UCSD-AML1 (cell line): ENCODE measurements around the gene PALB2.

Experiments used
- DNase-seq: peaks from one replicate; lab custom pipeline; 2025; ENCODE audit not compliant: unreplicated experiment; lab: John Stamatoyannopoulos, UW

PALB2 gene

DNA sequence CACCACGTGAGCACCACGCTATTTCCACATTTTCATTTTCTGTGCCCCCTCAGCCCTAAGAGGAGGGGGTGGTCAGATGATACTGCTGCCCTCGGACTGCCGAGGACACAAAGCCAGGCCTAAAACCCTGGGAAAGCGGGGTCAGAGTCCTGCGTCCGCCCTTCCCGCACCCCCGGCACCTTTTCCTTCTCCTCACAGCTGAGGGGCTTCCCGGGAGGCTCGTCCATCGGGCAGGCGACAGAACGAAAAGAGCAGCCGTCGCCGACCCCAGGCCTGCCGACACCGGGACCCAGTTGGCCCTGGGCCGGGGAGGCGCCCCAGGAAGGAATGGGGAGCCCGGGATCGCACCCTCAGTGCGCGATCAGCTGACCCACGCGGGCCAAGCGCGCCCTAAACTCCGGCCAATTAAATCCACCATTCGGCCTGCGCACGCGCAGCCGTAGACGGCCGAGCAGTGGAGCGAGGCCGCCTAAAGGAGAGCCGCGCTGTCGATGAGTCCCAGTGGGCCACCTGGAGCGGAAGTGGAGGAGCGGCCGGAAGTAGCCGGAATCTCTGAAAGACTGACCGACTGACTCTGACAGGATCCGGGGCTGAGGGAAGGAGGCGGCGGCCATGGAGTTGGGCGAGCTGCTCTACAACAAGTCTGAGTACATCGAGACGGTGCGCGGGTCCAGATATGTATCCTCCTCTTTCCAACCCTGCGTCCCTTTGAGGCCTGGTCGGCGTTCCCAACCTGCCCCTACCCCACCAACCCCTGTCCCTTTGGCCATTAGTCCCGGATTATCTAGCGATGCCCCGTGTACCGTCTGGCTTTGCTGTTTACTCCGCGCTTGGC lies at the start of gene PALB2, which contains the start of gene DCTN5:
Gene PALB2 (minus strand): TSS at position 380 of the 835 bp plus-strand sequence. CDS start 153 bp downstream, at position 227.
Gene DCTN5 (plus strand): TSS at position 536 of the 835 bp plus-strand sequence. CDS start 77 bp downstream, at position 613.
- peak; percentile 94 for DNase-seq

DNA sequence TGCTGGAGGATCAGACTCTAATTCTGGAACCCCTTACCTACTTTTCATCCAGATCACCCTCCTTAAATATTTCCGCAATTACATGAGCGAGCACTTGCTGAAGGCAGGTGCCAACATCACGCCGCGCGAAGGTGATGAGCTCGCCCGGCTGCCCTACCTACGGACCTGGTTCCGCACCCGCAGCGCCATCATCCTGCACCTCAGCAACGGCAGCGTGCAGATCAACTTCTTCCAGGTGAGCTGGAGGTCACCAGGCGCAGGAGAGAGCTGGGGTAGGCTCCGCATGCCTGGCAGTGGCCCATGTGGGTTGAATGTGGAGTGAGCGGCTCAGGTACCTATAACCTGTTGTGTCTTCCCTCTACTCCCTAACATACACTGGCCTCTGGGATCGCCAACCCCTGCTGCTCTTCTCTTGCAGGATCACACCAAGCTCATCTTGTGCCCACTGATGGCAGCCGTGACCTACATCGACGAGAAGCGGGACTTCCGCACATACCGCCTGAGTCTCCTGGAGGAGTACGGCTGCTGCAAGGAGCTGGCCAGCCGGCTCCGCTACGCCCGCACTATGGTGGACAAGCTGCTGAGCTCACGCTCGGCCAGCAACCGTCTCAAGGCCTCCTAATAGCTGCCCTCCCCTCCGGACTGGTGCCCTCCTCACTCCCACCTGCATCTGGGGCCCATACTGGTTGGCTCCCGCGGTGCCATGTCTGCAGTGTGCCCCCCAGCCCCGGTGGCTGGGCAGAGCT lies 48.5 kb upstream of the PALB2 start:
- no peak for DNase-seq

DNA sequence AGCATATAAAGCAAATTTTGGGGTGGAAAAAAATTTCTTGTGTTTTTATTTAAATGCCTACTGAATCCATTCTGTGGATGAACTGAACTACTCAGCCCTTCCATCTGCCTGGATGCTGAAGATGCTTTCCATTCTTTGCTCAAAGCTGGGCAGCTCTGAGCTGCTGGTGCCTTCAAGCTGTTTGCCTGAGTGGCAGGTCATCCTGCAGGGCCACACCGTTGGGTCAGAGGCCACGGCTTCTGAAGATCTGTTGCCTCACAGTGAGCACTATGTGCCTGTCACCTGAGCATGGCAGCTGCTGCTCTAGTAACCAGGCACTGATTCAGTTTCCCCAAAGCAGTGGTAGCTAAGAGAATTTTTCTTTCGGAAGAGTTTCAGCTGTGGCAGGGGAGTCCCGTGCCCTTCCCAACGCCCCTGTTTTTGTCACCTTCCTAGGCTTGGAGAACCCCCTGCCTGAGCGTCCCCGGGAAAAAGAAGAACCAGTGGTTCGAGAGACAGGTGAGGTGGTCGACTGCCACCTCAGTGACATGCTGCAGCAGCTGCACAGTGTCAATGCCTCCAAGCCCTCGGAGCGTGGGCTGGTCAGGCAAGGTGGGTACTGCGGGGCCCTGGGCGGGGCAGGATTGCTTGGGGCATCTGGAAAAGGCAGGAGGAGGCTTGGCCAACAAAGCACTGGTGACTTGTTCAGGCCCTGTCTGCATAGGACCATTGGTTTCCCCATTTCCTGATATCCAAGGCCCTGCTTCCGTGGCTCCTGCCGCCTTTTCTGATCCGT lies 46.1 kb upstream of the PALB2 start:
- DNase-seq = no peak

DNA sequence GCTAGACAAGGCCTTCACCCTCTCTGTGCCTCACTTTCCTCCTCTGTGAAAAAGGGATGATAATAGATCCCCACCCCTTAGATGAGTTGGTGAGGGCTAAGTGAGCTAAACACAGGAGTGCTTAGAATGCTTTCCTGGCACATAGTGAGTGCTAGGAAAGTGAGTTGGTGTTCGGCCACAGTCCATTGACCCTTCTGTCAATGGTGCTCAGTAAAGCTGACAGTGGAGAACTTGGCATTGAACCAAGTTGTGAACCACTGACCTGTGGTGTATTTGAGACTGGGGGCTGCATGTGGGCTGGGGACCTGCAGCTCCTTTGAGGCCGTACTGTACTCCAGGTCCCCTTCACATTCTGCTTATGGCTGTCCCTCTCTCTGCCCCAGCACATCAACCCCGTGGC lies 42.4 kb upstream of the PALB2 start:
- DNase-seq = no peak

DNA sequence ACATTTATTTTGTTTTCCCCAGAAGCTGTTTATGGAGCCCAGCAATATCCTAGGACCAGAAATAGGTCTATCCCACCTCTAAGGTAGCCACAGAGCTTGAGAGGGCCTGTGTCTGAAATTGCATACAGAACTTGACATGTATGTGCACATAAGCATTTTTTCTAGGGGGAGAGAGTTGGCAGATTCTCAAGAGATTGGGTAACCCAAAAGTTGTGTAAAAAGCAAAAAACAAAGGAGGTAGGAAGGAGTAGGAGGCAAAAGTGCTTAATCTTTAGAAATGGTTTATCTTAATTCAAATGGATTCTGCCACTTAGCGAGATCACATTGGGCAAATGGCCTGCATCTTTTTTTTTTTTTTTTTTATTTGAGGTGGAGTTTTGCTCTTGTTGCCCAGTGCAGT lies 41.1 kb upstream of the PALB2 start:
- DNase-seq = no peak

DNA sequence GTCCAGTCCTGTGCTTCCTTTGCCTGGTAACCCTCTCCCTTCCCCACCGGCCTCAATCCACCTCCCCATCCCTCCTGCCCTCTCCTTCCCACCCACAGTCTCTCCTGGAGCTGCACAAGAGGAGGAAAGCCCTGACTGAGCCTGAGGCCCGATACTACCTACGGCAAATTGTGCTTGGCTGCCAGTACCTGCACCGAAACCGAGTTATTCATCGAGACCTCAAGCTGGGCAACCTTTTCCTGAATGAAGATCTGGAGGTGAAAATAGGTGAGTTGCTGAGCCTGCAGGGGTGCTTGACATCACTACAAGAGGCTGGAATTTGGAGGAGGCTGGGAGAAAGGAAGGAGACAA lies 38.9 kb upstream of the PALB2 start:
- no peak for DNase-seq

DNA sequence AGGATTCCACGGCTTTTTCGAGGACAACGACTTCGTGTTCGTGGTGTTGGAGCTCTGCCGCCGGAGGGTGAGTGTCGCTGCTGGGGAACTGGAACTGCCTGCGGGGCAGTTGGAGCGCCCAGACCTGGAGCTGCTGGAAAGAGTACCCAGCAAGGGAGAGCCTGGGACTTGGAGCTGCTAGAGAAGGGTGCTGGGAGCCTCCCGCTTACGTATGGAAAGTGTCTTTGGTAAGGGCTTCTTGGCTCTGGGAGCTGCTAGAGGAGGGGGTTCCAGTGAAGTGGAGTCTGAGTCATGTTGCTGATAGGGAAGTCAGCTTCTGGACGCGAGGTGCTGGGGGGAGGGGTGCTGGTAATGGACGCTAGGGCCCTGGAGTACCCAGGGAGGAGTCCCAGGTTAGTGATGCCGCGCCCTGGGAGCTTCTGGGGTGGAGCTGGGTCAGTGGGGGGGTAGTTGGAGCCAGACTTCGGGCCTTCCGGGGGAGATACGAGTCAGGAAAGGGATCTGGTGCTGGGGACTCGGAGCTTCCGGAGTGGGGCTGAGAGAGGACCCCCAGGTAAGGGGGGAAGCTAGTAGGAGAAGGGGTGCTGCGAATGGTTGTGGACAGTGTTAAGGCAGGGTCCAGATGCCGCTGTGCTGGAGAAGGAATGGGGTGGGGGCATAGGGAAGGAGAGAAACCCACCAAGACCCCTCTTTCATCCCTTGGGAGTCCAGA lies 38.3 kb upstream of the PALB2 start:
- DNase-seq = peak; percentile 44

DNA sequence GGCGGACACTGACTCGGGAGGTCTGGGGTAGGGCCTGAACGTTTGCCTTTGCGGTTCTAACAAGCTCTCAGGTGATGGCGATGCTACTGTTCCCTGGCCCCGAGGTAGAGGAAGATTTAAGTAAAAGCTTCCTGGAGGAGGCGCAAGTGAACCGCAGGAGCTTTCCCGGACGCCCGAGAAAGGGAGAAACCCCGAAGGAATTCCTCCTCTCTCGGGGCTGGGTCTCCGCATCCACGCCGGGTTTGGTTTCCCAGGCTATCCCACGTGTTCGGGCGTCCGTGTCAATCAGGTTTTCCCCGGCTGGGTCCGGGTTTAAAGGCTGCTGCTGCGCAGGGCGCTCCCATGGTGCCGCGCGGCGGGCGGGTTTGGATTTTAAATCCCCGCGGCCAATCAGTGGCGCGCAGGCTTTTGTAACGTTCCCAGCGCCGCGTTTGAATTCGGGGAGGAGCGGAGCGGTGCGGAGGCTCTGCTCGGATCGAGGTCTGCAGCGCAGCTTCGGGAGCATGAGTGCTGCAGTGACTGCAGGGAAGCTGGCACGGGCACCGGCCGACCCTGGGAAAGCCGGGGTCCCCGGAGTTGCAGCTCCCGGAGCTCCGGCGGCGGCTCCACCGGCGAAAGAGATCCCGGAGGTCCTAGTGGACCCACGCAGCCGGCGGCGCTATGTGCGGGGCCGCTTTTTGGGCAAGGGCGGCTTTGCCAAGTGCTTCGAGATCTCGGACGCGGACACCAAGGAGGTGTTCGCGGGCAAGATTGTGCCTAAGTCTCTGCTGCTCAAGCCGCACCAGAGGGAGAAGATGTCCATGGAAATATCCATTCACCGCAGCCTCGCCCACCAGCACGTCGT lies 37.5 kb upstream of the PALB2 start, which contains the start of gene PLK1:
Gene PLK1 (plus strand): TSS at position 460 of the 844 bp plus-strand sequence. CDS start 44 bp downstream, at position 504.
- DNase-seq = peak; percentile 79

DNA sequence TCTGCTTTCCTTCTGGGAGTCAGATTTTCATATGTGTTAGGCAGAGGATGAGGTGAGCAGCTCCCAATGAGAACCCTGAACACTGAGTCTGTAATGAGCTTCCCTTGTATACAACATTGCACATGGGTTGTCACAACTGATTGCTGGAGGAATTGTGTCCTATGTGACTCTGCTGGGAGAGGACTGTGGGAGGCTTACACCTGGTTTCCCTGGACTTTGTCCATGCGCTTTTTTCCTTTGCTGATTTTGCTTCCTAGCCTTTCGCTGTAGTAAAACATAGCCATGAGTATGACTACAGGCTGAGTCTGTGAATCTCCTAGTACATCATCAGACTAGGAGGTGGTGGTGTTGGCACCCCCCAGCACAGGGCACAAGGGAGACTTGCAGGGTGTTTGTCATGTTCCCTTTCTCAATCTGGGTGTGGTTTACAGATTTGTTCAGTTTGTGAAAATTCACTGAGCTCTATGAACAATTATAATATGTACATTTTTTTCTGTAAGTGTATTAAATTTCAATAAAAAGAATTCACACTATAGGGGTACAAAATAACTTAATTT lies 35.9 kb upstream of the PALB2 start:
- DNase-seq = no peak

DNA sequence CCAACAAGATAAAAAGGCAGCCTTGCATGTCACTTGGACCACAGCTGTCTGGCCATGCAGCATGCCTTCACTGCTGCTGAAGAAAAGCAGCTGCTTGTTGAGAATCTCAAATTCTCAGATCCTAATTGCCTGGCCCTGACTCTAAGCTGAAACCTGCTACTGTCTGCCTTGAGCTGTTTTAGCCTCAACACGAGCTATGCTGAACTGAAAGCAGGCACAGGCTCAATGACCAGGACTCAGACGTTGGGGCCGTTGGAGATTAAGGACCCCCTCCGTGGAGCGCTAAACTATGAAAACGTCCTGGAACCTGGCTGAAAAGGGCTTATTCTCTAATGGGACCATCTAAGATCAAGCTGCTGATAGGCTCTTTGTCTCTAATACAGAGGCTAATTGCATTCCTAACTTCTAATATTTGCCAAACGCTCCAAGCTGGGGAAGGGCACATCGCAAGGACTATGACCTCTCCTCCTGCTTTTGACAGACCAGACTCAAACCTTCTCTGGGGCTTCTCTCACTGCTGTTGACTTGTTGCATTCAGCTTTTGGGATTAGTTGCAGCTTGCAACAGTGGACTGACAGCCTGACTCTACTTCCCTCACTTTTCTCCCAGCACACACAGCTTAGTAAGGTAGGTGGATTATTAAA lies 33.0 kb upstream of the PALB2 start:
- no peak for DNase-seq

DNA sequence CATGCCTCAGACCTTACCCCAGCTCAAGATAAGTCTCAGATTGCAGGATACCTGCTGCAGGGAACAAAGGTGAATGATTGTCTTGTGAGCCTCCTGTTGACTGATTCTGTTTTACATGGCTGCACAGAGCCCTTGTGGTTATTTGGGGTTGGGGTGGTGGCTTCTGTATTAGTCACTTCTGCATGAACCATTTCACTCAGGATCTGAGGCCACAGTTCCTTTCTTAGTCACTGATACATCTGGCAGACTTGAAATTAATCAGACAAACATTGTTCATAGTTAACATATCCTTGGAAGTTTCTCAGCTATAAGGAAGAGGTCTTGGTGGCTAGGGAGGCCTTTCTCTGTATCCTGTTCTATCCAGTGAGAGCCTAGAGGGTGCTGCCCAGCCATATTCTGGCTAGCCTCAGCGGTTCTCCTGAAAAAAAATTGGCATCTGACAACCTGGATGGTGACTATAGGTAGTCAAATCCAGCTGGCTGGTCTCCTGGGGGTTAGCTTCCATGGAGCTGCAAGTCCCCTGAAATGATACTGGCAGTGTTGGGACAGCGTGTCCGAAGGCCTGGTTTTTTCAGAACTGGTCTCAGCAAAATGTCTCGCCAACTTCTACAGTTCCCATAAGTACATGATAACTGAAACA lies 29.1 kb upstream of the PALB2 start:
- no peak for DNase-seq

DNA sequence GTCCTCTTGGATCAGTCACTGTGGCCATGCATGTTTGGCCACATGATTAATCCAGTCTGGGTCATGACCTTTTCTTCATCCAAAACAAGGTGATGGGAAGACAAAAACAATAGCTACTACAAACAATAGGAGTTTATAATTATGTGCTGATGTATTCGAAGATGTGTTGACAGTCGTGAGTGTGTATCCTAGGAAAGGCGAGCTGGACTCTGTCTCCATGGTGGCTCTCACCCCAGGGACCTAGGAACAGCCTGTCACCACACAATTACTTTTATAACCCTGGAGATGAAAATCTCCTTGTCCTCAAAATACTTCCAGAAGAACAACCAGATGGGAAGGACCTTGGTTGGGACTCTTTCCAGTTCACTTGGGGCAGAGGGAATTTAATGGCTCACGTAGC lies 27.8 kb upstream of the PALB2 start:
- DNase-seq = no peak

DNA sequence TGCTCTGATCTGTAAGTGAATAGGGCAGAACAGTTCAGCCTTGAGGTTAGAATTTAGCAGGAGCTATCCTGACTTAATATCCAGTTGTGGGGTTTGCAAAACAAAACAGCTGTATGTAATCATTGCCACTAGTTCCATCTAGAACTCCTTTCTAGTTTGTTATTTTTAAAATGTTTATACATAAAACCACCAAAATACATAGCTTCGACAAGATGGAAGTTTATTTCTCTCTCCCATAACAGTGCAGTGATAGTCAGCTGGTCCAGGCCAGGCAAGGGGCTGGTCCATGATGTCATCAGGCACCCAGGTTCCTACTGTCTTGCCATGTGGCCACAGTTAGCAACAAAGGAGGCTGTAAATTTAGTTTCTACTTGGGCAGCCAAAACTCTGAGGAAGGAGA lies 27.1 kb upstream of the PALB2 start:
- DNase-seq = no peak

DNA sequence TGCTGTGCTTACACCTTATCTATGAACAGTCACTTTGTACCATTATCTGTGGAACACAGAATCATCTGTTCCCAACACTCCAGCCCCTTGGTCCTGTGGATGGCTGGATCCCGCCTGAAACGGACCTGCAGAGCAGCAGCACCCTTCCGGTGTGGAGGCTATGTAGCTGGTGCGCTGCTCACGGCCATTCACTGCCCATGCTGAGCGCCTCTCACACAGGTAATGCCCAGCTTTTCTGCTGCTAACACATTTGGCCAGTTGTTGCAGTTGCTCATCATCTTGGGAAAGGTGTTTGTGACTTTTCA lies 26.2 kb upstream of the PALB2 start:
- no peak for DNase-seq

DNA sequence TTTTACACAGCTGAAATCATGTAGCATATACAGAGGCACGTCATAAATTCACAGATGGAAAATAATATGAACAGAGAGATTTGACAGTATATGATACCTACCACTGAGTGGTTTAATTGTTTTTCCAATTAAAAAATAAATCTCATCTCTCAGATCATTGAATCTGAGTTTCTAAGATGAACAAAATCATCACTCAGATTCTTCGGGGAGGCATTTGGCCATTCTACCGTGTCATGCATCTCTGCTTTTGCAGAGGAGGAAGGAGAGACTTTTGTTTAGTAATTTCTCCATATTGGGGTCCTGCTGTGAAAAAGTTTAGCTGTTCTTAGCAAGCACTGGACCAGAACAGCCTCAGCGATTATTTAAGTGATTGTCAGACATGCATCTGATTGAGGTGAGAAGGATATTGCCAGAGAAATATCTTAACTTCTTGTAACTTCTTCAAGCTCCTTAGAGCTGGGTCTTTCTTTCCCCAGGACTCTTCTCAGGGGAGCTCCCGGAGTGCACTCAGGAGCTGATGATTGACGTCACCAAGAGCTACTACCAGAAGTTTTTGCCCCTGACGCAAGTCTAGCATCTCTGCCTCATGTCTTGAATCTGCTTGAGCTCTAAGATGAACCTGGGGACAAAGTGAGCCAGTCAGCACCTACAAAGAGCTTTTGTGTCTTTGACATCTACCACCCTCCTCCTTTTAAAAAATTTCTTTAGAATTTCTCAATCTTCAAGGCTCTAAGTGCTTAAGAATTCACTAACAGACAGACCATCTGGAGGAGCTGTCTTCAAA lies 25.7 kb upstream of the PALB2 start:
- no peak for DNase-seq

DNA sequence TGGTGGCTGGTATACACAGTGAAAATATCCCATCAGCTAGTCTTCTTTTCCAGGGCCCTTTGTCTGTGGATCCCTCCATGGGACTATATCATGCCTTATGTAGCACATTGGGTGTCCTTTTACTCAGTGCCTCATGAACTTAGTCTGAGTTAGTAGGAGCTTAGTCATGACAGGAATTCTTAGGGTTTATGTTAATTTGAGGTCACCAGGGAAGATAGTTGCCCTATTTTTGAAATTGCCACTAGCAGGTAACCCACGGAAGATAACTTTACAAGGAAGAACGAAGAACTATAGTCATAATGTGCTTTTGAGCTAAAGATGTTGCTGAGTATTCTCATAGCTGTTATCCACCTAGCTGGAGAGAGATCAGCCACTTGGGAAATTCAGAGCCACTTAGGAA lies 22.8 kb upstream of the PALB2 start:
- no peak for DNase-seq

DNA sequence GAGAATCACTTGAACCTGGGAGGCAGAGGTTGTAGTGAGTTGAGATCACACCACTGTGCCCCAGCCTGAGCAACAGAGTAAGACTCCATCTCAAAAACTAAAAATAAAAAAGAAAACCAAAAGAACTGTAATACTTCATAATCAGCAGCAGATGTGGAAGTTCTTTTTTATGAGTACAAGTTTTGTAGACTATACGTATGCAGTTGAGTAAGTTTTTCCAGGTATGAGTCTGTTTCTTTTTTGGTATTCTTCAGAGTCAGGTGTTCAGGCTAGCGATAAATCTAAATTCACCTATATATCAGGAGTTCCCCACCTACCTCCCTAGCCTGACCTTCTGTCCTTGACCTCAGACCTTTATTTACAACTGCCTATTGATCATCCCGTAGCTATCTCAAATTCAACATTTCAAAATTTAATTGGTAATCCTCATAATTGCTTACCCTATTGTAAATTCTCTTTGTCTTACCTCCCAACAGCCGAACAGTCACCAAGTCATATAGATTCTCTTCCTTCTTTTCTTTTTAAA lies 10.9 kb upstream of the PALB2 start:
- DNase-seq = no peak
